GM12865 (cell line): Measurements from ENCODE around the gene RELT.
A peak's percentile ranks its signal among the peaks of the same experiment; 100 is the strongest.

Experiments used
- DNase-seq: peaks from one replicate; pipeline ENCODE4 v3.0.0; 2010; ENCODE audit warnings: low read depth
- H3K4me3 ChIP-seq: 2 replicates; pipeline ENCODE4 v1.5.1; 2011; ENCODE audit warnings: mild to moderate bottlenecking, low read depth, low read length, control low read depth
- TF ChIP-seq, protein P1 (sequence below): IDR thresholded peaks from 2 replicates; pipeline ENCODE4 v1.5.1; 2011; ENCODE audit warnings: low read length, control low read depth, low read depth, inconsistent platforms; ENCODE audit not compliant: insufficient read depth; ENCODE audit errors: missing control alignments

Gene RELT

DNA sequence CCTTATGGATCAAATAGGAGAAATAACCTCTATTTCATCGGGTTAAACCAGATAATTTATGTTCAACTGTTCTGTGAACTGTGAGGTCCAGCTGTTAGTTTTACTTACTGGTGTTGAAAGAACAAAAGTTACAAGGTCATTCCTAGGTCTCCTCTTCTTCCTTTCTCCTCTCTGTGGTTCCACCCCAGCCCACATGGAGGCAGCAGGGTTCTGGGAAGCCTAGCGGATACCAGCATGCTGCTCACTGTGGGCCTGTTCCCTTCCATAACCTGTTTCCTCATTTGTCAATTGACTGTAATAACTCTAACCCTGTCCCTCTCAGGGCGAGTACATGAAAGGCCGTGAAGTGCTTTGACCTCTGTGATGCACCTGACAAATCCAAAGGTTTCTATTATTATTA is 27.8 kb downstream of the RELT start:
- no peak overlapping the region for H3K4me3 ChIP-seq
- TF ChIP-seq, protein P1, sequence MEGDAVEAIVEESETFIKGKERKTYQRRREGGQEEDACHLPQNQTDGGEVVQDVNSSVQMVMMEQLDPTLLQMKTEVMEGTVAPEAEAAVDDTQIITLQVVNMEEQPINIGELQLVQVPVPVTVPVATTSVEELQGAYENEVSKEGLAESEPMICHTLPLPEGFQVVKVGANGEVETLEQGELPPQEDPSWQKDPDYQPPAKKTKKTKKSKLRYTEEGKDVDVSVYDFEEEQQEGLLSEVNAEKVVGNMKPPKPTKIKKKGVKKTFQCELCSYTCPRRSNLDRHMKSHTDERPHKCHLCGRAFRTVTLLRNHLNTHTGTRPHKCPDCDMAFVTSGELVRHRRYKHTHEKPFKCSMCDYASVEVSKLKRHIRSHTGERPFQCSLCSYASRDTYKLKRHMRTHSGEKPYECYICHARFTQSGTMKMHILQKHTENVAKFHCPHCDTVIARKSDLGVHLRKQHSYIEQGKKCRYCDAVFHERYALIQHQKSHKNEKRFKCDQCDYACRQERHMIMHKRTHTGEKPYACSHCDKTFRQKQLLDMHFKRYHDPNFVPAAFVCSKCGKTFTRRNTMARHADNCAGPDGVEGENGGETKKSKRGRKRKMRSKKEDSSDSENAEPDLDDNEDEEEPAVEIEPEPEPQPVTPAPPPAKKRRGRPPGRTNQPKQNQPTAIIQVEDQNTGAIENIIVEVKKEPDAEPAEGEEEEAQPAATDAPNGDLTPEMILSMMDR, result peak; percentile 2
- DNase-seq, result no peak

DNA sequence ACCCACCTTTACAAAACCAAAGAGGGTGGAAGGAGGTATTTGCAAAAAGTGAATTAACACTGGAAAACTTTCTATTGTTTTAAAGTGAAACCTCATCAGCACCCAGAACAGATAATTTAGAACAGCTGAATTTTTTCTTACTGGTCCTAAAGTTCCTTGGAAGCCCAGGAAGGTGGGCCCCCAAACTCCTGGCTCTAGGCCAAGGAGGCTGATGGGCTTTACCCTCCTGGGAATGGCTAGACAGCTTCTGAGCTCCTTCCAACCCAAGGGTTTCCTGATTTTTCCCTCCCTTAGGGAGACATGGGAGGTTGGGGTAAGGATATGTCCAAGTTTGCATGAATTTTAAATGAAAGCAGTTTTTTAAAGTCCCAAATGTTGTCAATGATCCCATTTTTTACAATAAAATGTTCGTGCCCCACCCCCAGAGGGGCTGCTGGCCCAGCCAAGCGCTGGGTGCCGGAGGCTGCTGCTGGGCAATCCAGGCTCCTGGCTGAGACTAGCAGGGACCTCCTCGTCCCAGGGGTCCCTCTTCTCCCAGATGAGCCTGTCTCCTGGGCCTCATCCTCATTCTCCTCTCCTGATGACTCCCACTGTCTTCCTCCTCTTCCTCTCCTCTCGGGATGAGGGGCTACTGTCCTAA is 28.4 kb downstream of the RELT start:
- TF ChIP-seq, protein P1, result no peak
- DNase-seq, result no peak
- H3K4me3 ChIP-seq, result no peak overlapping the region

DNA sequence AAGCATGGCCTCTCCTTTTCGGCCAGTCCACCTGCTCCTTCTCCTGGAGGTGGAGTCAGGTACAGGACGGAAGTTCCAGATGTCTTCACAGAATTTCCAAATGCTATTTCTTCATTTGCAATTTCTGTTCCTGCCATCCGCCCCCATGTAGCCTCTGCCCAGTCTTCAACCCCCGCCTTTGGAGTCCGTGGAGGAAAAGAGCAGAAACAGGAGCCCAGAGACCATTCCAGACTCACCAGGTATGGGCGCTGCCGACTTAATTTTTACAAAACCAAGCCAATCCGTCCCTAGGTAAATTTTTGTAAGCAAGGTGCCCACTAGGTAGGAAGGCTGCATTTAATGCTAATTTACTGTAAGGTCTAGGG is 28.9 kb downstream of the RELT start:
- H3K4me3 ChIP-seq, result no peak overlapping the region
- no peak for DNase-seq
- TF ChIP-seq, protein P1, result no peak

DNA sequence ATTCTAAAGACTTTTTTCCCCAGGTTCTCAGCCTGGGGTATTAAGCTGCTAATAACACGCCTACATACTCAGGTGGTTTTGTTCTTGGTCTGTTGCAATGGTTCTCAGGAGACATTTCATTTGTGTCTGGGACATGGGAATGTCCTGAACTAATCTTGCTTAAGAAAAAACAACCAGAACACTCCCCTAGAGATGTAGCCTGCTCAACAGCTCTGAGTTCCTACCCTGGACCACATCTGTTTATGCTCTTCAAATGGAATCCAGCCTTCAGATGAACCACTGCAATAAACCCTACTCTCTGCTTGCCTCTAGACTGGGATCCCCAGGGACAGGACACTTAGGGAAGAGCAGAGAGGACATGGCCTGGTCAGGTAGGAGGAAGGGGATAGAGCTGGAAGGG is 29.9 kb downstream of the RELT start:
- DNase-seq, result no peak
- TF ChIP-seq, protein P1, result no peak
- no peak overlapping the region for H3K4me3 ChIP-seq

DNA sequence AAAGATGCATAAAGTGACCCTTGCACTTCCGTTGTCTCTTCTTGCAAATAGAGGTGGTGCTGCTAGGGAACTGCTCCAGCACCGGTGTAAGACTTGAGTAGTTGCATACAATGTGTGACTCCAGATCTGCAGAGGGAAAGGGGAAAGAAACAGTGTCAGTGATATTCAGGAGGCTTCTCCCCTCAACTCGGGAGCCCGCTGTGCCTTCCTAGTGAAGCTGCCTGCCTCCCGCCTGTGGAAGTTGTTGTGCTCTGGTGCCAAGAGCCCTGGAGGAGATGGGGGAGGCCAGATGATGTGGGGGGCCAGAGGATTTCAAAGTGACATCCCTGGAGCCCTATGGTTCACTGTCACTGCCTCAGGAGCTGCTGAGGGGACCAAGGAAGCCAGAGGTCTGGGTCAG is 30.4 kb downstream of the RELT start:
- no peak overlapping the region for H3K4me3 ChIP-seq
- TF ChIP-seq, protein P1, result no peak
- no peak for DNase-seq

DNA sequence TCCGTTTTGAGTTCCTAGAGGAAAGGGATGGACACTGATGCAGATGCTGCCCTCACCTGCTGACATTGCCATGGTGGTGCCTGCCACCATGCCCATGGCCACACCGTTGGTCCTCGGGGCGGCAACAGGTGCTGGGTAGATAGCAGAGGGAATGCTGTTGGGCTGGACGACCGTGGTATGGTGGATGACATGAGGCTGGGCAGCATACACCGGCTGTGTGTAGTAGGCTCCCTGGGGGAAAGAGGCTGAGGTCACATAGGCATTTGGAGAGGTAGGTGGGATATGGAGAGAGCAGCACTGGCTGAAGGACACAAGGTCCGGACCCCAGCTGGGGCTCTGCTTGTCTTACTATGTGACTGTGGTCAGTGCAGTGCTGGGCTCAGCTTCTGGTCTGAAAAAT is 33.2 kb downstream of the RELT start:
- TF ChIP-seq, protein P1, result no peak
- no peak for DNase-seq
- no peak overlapping the region for H3K4me3 ChIP-seq

DNA sequence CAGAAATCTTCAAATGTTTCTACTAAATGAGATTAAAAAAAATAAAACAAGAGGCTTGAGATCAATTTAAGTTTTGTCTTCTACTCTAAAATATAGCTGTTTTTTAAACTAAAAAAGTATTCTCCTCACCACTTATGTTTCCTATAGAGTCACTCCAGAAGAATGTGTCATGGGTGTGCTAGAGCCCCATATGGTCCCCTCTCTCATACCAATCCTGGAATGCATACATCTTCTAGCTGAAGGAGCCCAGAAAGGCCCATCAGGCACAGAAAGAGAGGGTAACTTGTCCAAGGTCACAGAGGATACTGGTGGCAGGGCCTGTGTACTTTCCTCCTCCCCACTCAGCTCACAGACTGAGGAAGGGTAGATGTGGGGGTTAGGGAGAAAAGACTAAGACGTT is 34.4 kb downstream of the RELT start:
- DNase-seq, result no peak
- no peak overlapping the region for H3K4me3 ChIP-seq
- TF ChIP-seq, protein P1, result no peak
